HG03432 (cell line): ENCODE measurements around the gene UBE2E2.
A peak's percentile ranks its signal among the peaks of the same experiment; 100 is the strongest.

Source experiments
- ATAC-seq: cut with Tn5 transposase; IDR thresholded peaks from one replicate; pipeline ENCODE4 v1.9.1; 2021; ENCODE audit warnings: mild to moderate bottlenecking, moderate library complexity; ENCODE audit not compliant: unreplicated experiment

UBE2E2 gene

GRCh38 chr3:23468203-23468602, 265.1 kb downstream of the UBE2E2 start:
- ATAC-seq, result no peak

- no peak for ATAC-seq
Observed at GRCh38 chr3:23474580-23475357, 271.6 kb downstream of the UBE2E2 start.

- ATAC-seq, result no peak
Observed at GRCh38 chr3:23475446-23475845, 272.3 kb downstream of the UBE2E2 start.

GRCh38 chr3:23479026-23479425, 275.9 kb downstream of the UBE2E2 start:
- no peak for ATAC-seq

GRCh38 chr3:23479615-23480328, 276.6 kb downstream of the UBE2E2 start:
- no peak for ATAC-seq

- ATAC-seq, result no peak
Observed at GRCh38 chr3:23480329-23480714, 277.2 kb downstream of the UBE2E2 start.

GRCh38 chr3:23481011-23481615, 278.0 kb downstream of the UBE2E2 start:
- no peak for ATAC-seq

GRCh38 chr3:23481616-23482278, 278.6 kb downstream of the UBE2E2 start:
- ATAC-seq, result peak; percentile 67

- ATAC-seq, result no peak
Observed at GRCh38 chr3:23484386-23484785, 281.3 kb downstream of the UBE2E2 start.

- no peak for ATAC-seq
Observed at GRCh38 chr3:23485922-23486321, 282.8 kb downstream of the UBE2E2 start.

GRCh38 chr3:23487015-23487414, 283.9 kb downstream of the UBE2E2 start:
- ATAC-seq, result no peak

- ATAC-seq, result no peak
Observed at GRCh38 chr3:23488618-23489017, 285.5 kb downstream of the UBE2E2 start.

- no peak for ATAC-seq
Observed at GRCh38 chr3:23489300-23490158, 286.4 kb downstream of the UBE2E2 start.

- no peak for ATAC-seq
Observed at GRCh38 chr3:23490459-23490858, 287.3 kb downstream of the UBE2E2 start.

GRCh38 chr3:23492057-23492456, 288.9 kb downstream of the UBE2E2 start:
- ATAC-seq, result no peak

- ATAC-seq, result no peak
Observed at GRCh38 chr3:23493889-23494288, 290.8 kb downstream of the UBE2E2 start.

GRCh38 chr3:23494967-23495366, 291.8 kb downstream of the UBE2E2 start:
- no peak for ATAC-seq

- no peak for ATAC-seq
Observed at GRCh38 chr3:23495507-23495906, 292.4 kb downstream of the UBE2E2 start.

- ATAC-seq, result peak; percentile 87
Observed at GRCh38 chr3:23496165-23496564, 293.0 kb downstream of the UBE2E2 start.

GRCh38 chr3:23497156-23497555, 294.0 kb downstream of the UBE2E2 start:
- ATAC-seq, result no peak
